Ammon's horn (tissue), 1 donor: ENCODE measurements around the gene EIPR1.

ENCODE experiments used
- DNase-seq: peaks from one replicate; pipeline ENCODE4 v3.0.0-alpha.2; 2016; ENCODE audit warnings: low spot score

The EIPR1 gene

DNA sequence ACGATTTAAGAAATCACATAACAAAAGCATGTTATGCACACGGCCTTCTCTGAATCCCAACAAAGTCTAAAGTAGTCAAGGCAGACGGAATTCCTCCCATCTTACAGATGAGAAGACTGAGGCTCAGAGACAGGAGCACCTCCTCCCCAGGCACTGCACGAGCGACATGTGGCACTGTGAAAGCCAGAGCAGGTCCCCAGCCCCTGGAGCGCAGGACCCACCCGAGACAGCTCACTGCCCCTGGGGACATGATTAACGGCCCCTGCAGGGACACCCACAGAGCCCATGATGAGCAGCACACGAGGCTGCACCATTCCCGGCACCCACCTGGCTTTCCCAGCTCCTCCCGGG, 53.6 kb downstream of the EIPR1 start:
- DNase-seq: no peak

DNA sequence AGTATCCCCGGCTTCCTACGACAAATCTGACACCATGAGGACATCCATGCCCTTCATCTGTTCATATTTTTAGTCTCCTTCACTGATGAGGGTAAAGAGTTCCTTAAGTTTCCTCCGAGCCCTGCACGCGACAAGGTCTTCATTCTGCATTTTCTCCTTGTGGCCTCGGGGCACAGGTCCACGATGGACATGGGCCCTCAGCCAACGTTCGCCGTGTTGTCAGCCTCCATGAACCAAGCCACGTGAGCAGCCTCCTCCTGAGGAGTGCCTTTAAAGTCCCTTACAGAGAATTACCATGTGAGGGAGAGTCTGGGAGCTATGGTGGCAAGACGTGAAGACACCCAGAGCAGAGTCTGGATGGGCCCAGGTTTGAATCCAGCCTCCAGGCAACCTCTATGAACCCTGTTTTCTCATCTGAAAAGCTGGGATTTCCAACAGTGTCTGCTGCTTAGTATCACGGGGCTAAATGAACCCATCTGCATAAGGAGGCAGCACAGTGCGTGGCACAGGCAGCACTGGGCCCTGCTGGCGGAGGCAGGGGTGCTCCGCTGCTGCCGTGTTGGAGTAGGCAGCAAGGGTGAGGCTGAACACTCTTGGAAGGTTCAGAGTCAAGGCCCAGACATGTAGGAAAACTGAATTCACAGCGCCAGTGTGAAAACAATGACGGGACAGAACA, 54.1 kb downstream of the EIPR1 start:
- no peak for DNase-seq

DNA sequence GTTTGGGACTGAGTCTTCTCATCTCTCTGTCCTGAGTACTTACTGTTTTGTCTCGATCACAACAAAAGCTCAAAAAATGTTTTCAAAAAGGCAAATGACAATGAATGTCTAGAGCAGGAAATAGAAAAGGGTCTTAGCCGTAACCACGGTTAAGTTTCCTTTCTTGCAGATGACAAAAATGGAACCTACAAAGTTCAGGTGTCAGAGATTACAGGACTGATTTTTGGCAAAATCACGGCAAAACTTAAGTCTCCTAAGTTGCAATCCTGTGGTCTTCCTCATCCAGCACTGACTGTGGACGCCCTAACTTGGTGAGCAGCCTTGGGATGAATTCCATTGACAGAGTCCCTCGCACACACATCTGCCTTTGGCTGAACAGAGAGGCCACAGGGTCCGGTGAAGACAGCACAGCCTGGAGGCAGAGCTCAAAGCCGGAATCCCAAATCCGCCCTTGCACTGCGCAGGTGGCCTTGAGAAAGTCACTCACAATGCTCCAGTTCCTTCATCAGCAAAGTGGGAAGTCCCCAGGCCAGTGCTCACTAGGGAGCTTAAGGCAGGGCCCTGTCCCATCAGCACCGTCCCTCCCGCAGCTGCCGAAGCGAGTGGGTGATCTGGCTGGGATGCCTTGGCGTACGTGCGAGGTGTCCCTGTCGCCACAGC, 55.2 kb downstream of the EIPR1 start:
- DNase-seq: no peak

DNA sequence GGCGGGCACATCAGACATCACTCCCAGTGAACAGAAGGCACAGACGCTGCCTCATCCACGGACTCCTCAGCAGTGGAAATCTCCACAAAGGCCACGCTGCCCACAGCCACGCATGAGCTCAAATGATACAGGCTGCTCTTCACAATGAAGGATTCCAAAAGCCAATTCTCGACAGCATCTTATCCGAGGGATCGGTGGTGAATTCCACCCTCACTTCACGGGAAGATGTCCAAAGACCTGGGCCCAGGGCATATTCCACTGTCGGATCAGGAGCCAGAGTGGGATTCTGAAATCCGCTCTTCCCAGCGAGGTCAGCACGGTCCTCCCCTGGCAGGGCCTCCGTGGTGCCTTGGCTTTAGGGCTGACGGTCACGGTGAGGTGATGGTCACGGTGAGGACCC, 55.8 kb downstream of the EIPR1 start:
- no peak for DNase-seq

DNA sequence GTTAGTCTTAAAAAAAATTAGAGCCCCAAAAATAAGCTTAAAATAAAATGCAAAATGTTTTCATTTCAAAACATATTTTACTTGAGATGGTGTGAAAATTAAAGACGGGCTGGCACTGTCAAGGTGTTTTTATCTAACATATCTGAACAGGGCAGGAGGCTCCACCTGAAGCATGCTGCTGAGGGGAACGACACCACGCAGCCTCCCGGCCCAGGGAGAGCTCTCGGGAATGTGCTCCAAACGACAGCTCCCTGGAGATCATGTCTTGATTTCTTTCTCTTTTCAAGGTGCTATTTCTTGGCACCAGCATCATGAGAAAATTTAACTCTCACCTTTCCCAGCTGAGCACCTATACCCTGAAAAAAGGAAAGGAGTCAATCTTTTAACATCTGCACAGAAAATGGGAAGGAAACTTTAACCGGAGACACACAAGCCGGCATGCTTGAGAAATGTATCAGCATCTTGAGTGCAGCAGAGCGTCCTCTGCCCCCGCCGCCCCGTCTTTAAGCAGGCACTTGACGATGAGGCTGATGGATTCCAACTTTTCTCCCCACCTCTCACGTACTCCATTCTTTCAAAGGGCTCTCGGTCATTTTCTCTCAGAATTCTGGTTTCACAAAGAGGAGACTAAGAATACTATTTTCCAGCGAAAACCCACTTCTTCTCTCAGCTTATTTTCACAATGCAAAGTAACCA, 56.6 kb downstream of the EIPR1 start:
- DNase-seq: no peak

DNA sequence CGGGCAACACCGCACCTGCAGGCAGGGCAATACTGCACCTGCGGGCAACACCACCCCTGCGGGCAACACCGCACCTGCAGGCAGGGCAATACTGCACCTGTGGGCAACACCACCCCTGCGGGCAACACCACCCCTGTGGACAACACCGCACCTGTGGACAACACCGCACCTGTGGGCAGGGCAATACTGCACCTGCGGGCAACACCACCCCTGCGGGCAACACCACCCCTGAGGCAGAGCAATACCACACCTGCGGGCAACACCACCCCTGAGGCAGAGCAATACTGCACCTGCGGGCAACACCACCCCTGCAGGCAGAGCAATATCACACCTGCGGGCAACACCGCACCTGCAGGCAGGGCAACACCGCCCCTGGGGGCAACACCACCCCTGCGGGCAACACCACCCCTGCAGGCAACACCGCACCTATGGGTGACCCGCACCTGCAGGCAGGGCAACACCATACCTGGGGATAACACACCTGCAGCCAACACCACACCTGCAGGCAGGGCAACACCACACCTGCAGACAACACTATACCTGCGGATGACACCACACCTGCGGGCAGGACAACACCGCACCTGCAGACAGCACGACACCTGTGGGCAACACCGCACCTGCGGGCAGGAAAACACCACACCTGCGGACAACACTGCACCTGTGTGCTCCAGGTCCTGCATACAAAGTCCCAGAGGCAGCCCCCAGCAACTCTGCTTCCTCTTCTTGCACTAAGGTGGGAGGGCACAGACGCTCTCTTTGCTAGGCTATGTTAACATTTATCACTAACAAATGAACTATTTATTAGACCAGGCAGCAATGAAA, 57.7 kb downstream of the EIPR1 start:
- DNase-seq: no peak

DNA sequence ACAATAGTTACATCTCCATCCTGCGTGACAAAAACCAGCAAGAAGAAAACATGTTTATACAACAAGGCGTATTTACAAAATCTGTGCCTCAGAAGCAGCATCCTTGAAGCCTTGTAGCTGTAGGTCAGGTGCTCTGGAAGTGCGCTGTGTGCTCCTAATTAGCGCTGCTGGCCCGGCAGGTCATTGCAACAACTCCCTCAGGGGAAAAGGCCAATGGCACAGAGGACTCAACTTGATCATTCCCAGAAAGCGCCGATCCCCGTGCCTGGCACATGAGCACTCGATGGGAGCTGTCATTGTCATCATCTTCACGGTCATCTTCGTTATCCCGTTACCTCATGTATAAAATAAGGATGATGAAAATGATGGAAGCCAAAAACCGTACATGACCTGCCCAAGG, 58.5 kb downstream of the EIPR1 start:
- no peak for DNase-seq

DNA sequence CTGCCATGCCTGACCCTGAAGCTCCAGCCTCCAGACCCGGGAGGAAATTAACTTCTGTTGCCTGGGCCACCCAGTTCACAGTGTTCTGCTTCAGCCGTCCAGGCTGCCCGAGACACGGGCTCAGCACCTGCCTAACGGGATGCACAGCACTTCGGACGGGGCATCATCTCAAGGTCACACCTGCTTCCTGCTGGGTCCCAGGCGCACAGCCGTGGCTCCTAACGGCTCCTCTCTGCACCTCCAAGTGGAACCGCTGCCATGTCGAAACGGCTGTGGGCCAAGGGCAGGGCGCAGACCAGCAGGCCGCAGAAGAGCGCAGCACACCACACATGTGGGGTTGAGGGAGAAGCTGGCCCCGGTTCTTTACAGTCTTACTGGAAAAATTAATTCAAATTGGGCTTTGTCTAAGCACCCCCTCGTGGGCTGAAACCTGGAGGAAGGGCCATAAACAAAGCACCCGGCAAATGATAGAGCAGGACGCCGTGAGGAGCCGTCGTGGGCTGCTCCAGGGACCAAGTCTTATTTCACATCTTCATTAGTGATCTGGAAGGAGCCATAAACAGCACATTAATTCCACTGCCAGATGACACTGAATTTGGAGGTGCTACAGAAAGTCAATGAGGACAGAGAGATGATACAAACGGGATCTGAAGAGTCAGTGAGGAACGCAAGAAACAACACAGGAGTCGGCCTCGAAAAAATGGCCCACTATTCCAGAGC, 59.6 kb downstream of the EIPR1 start:
- DNase-seq: no peak

DNA sequence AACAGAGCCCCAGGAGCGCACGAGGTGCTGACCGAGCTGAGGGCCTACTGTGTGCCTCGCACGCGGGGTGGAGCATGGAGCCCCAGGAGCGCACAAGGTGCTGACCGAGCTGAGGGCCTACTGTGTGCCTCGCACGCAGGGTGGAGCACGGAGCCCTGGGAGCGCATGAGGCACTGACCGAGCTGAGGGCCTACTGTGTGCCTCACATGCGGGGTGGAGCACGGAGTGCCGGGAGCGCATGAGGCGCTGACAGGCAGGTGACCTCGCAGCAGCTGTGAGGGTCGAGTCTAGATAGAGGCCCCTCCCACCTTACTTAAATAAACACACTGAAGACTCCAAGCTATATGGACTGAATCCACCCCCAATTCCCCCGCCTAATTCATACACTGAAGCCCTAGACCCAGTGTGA, 60.3 kb downstream of the EIPR1 start:
- no peak for DNase-seq

DNA sequence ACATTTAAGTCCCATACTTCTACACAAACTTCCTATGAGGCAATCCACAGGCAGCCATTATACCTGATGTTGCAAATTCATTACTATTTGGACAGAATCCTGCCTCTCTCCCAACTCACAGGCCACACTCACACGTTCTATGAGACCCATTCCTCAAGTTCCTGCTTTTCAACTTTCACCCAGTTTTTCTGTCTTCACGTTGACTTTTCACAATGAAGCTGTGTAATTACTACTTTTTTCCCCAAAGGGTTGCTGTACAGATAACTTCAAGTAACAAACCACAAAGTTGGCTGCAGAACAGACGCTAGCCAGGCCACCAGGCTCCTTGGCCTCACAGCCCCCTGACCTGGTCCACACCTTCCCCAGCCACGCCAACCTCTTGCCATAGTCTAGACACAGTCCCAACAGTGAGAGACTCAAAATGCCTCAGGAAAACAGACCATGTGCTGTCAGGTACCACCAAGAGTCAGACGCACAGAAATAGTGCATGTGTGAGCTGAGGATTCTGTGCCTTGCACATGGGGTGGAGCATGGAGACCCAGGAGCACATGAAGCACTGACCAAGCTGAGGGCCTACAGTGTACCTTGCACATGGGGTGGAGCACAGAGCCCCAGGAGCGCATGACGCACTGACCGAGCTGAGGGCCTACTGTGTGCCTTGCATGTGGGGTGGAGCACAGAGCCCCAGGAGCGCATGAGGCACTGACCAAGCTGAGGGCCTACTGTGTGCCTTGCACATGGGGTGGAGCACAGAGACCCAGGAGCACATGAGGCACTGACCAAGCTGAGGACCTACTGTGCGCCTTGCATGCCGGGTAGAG, 61.0 kb downstream of the EIPR1 start:
- no peak for DNase-seq

DNA sequence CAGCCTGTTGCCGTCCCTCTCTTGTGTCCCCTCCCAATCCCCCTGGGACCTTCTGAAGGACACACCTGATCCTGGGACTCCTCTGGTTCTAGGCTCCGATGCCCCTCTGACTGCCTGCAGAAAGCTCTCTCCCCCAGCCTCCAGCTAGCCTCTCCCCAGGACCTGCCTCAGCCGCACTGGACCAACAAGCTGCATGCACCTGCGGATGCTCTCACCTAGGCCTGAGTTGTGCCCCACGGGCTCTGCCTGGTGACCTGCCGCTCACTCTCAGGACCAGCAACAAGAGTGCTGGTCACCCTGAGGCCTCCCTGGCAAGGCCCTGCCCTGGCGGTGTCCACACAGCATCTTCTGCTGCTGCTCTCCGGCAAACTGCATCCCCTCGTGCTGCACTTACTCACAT, 63.0 kb downstream of the EIPR1 start:
- no peak for DNase-seq

DNA sequence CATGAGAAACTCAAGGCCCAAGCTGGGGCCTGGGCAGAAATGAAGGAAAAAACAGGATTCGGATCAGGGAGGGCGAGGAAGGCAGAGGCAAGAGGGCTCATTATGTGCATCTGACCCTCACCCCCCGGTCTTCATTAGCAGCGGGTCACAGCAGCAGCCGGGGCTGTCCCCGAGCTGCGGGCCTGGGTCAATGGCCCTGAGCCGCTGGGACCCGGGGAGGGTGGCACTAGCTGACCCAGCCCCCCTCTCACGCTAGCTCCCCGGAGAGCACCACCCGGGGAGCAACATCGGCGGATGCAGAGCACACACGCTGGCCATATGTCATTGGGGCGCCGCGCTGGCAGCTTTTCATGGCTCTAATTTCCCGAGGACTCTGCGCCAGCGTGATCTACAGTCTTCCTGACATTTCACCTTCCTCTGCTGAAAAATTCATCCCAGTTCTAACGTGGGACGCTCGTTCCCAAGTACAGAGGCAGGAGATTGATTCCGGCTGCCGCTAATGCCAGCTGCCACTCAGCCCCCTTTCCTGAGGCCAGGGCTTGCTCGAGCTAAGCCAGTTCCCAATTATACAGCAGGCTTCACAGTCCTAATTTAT, 63.7 kb downstream of the EIPR1 start:
- DNase-seq: no peak

DNA sequence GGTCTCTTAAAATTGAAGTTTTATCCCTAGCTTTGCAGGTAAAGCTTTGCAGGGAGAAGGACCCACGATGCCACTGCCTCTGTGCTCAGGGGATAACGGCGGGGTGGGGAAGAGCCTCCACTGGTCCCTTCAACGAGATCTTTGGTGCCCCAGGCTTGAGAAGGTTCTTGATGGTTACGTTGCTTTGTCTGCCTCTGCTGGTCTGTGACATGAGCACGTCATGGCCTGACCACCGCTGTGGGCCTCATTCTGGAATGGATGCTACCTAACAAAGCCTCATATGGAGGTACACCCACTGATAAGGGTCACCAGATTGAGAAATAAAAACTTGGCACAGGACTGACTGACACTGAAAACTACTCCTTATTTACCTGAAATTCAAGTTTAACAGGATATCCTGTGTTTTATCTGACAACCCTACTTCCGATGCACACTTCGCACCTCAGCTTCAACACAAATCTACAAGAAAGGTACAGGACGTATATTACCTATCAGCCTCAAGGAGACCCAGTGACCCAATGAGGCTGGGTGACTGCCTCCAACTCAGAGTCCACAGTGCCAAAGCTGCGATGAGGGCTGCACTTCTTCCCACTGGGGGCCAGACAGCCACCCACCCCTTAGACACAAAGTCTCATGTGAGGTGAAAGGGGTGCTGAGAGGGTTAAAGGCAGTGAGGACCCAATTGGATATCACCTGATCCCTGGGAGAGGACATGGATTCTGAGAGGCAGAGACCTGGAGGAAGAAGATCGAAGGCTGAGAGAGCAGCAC, 64.9 kb downstream of the EIPR1 start:
- no peak for DNase-seq

DNA sequence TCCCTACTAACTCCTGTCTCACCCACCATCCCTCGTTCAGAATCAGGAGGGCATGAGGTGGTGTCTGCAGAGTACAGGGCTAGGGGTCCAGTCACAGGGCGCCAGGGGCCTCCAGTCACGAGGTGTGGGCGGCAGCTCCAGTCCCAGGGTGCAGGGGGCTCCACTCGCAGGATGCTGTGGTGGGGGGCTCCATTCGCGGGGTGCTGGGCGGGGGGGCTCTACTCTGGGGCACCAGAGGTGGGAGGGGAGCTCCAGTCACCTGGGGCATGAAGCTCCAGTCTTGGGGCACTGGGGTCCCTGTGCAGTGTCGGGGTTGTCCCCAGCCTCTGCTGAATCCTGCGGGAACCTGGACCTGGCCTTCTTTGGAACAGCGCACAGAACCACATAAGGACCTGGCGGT, 66.0 kb downstream of the EIPR1 start:
- DNase-seq: no peak

DNA sequence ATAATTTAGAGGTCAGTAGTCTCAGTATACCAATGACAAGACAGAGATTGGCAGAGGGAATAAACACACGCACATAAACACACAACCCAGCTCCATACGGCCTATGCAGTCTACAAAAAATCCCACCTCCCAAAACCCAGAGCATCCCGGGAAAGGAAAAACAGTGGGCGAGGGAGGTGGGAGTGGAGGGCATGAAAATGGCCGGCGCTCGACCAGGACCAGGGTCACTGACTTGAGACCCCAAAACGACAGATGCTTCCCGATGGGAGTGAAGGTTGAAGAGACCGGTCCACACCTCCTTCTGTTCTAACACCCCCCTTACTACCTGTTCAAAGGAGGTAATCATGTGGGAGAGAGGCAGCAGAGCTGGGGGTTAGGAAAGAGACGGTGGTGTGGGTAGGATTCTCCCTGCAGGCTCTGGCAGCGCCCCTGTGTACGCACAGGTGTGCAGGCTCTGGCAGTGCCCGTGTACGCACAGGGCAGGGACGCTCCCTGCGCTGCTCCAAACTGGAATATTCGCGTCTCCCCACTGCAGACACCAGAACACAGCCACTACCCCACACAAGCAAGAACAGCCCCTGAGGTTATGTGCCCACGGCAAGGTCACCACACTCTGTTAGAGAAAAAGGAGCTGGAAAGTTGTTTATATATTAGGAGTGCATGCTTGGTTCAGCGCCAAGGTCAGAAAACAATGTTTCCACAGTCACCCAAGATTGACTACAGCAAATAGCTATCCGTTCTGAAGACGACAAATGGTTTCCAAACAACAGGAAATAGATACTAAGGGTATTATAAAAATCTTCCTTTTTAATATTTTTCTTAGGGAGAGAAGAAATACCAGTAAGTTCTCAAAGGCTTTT, 67.9 kb downstream of the EIPR1 start:
- DNase-seq: no peak

DNA sequence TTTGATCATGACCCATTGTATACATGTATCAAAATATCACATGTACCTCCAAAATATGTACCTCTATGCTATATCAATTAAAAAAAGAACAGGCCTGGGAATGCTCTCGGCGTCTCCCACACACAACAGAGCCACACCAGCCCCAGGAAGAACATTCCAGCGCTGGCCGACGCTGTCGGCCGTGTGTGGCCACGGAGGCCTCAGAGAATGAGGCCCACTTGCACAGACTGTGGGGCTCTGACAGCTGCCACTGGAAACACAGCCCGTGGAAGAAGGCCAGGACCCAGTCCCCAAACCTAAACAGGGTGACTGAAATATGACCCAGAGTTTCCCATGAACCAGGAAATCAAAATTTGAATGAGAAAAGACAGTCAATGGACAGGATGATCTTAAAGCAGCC, 69.7 kb downstream of the EIPR1 start:
- DNase-seq: no peak

DNA sequence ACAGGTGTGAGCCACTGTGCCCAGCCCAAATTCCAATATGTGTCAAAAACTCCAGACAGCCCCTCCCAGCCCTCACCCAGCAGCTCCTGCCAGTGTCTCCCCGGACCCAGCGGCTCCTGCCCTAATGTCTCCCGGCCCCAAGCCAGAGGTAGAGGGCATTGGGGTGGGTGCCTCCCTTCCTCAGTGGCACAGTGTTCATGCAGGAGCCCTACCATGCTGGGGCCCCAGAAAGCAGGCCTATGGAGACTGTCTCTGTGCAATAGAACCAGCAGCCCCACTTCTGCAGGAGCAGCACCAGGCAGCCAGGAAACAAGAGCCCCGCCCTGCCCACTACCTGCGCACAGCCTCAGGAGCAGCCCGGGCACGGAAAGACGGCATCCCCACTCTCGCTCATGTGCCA, 70.4 kb downstream of the EIPR1 start:
- DNase-seq: no peak

DNA sequence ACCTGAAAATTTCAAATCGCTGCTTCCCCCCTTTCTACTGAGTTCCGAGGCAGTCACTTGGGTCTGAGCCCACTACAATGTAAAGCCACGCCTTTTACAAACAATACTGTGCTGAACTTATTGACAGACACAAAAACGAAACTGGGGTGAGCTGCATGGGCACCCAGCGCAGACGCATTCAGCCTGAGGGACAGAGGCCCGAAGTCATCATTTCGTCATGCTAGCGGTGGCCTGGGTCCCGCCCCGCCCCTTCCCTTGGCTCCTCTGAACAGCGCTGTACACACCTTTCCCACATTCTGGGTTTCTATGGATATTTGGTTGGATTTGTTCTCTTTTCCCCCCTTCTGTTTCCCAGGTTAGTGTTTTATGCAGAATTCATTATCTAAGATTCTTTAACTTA, 71.7 kb downstream of the EIPR1 start:
- no peak for DNase-seq

DNA sequence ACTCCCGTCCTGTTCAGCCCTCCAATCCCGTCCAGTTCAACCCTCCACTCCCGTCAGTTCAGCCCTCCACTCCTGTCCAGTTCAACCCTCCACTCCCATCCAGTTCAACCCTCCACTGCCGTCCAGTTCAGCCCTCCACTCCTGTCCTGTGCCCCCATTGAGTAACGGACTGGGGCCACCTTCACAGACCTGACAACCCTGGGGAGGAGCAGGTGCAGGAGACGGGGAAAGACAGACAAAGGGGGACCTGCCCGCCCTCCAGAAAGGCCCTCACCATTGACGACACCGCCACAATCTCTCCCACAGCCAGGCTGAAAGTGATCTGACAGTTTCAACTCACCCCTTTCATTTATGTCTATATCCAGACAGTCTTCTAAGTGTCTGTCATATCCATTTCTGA, 72.2 kb downstream of the EIPR1 start:
- no peak for DNase-seq
